ENCODE measurements around the gene SEPHS2.

DNA sequence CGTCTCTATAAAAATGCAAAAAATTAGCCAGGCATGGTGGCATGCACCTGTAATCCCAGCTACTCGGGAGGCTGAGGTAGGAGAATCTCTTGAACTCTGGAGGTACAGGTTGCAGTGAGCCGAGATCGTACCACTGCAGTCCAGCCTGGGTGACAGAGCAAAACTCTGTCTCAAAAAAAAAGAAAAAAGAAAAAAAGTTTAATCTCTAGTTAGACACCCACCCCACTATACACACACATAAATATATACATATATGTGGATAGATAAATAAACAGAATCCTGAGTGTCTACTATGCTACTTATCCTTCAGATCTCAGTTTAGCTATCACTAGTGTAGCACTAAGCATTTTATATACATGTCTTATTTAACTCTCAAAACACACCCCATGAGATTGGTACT lies 45.6 kb upstream of the SEPHS2 start:
- TF ChIP-seq, protein P1, sequence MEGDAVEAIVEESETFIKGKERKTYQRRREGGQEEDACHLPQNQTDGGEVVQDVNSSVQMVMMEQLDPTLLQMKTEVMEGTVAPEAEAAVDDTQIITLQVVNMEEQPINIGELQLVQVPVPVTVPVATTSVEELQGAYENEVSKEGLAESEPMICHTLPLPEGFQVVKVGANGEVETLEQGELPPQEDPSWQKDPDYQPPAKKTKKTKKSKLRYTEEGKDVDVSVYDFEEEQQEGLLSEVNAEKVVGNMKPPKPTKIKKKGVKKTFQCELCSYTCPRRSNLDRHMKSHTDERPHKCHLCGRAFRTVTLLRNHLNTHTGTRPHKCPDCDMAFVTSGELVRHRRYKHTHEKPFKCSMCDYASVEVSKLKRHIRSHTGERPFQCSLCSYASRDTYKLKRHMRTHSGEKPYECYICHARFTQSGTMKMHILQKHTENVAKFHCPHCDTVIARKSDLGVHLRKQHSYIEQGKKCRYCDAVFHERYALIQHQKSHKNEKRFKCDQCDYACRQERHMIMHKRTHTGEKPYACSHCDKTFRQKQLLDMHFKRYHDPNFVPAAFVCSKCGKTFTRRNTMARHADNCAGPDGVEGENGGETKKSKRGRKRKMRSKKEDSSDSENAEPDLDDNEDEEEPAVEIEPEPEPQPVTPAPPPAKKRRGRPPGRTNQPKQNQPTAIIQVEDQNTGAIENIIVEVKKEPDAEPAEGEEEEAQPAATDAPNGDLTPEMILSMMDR (conservative IDR thresholded peaks at IDR 0.05): no peak
- no peak for TF ChIP-seq ZFX (IDR thresholded peaks at IDR 0.05)

All from C4-2B (cell line).